Nucleus accumbens (tissue), 56 donors: ENCODE results near the gene PLA2G4B.
A peak's percentile ranks its signal among the peaks of the same experiment; 100 is the strongest.

Experiments
- DNase-seq, 56 donors: peaks; one replicate each; lab custom pipeline; 2025; lab: John Stamatoyannopoulos, UW

PLA2G4B gene

DNA sequence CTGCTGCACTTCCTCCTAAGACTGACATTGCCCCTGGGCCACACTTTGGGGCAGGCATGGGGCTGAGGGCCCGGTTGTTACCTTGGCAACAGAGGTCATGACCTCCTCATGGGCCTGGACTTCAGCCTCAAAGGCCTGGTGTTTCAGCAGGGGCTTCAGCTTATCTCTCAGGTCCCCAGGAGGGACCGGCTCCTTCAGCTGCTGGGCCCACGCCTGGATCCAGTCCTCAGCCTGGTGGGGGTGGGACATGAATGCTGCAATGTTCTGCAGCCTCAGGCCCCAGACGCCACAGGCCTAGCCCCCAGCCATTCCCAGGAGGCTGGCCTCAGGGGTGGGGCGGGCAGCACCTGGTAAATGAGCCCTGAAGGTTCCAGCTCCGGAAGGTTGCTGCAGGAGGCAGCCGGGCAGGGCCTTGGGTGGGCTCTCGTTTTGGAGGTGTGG is 27.6 kb downstream of the PLA2G4B start:
- no peak for DNase-seq

DNA sequence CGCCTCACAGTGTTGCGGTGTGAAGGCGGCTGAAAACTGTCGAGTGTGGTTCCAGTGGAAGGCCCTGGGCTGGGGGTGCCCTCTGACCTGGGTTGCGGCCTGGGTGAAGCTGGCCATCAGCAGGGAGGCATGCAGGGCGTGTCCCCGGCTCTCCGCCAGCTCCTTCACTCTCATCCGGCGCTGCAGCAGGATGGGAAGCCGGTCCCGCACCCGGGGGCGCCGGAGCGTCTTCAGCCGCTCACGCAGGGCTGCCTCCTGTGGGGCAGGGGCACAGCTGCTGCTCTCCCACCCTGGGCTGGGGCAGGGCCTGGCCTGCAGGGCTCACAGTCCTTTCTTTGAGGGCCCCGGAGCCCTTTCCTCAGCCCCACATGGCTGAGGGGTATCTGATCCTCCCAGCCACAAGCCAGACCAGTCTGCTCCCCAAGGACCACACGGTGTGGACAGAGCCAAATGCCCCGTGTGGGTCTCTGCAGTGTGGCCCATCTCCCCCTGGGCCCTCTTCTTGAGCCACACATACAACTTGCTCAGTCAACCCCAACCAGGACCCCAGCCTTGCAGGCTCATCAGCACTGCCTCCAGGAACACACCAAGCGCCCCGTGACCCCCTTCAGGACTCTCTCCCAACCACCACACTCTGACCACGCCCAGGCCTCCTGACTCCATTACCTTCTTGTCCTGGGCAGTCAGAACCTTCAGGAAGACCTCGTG is 28.4 kb downstream of the PLA2G4B start:
- no peak for DNase-seq

DNA sequence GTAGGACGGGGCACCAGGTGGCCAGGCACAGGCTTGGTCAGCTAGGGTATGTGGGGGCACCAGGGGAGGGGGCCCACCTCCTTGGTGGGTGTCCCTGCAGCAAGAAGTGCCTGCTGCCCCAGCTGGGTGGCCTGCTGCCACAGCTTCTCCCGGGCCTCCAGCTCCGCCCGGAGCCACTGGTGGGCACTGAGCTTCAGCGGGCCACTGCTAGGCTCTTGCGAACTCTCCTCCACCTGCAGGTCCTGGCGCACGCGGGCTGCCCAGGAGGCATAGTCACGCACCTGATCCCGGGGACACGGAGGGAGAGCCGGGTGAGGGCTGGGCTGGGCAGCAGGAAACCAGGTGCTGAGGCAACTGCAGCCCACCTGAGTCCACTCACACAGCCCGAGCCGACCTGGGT is 29.7 kb downstream of the PLA2G4B start:
- DNase-seq = no peak

DNA sequence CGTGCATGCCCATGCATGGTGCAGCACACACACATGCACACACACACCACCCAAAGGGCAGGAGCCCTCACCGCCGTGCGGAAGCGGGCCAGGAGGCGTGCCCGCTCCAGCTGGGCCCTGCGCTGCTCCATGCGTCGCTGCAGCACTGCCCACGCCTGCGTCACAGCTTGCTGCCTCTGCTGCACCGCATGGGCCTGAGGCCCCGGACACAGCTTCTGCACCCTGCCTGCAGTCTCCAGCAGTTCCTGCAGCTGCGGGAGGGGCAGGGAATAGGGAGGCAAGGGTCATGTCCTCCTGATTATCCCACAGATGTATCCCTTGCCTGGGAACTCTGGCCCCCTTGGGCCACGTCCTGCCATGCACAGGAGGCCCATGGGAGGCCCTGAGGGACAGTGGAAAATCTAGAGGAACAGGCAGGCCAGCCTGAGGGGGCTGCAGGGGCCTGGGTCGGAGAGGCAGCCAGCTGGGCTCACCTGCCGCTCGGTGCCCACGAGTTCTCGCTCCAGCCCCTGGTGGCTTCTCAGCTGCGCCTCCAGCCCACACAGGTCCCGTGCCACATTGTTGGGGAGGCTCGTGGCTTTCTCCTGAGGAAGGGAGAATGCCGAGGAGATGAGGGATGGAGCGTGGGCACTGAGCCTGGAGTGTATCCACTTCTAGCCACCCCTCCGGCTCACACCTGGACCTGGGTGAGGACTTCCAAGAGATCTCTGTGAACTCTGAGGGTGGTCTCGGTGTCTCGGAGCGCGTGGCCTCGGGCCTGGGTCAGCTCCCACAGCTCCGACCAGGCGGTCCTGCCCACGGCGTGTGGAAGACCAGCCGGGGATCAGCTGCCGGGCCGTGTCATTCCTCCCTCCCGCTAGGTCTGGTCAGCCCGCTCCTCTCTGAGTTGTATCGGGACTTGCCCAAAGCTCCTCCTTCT is 31.4 kb downstream of the PLA2G4B start:
- no peak for DNase-seq

DNA sequence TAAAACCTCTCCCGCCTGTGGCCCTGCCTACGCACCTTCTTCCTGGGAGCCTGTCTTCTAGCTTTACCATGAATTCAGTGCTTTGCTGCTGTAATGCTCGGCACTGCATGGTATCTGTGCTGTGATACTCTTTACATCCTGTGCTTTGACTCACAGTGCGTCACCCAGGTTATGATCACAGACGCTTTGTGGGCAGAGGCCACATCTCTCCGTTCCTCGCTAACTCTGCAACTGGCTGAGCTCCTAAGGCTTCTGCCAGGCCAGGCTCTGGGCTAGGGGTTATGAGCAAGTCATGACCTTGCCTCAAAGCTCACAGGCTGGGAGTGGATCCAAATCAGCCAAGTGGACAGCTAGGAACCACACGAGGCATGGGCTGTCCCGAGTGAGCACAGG is 32.0 kb downstream of the PLA2G4B start:
- no peak for DNase-seq

DNA sequence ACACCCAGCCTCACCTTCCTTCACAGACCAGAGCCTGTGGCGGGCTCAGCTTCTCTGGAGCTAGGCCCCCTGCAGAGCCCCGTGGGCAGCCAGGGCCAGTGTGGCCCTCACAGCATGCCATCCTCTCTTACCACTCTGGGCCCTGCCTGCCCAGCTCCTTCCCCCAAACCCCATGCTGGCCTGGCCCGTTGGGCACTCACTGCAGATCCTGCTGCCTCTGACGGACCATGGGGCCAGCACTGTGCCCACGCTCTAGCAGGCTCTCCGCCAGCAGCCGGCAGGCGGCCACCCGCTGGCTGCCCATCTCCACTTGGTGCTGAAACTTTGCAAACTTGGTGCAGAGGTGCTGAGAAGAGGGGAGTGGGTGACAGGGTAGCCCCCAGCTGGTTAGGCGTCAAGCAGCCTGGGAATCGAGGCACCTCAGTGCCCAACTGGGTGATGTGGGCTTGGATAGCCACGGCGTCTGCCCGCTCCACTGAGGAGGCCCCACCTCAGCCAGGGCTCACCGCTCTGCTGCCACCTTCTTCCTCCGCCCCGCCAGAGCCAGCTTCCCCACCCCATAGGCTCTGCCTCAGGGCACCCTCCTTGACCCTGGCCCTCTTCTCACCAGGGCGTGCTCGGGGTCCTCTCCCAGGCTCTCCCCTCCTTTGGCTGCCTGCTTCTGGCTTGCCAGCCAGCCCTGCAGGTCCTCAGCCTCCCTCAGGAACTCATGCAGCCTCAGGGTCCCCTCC is 32.7 kb downstream of the PLA2G4B start:
- DNase-seq = no peak

DNA sequence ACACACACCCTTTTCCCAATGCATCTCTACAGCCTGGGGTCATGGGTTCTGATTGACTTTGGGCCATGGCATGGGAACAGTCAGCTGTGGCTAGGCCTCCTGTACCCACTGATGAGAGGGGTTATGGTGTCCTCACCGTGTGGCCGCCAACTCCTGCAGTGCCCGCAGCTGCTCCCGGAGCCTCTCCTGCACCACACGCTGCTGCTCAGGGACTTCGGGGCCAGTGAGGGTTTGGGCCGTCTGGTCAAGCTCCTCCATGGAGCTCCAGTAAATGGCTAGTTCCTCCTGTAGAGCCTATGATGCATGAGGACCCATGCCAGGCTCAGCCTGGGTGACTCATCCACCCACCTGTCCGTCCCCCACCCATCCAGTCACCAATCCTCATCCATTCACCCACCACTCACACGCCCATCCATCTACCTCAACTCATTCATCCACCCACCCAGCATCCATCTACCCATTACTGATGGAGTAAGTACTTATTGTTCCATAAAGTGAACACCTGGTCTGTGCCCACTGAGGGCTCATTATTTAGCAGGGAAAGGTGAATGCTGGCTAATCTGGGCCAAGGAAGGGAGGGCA is 33.6 kb downstream of the PLA2G4B start:
- DNase-seq = peak in 2 of 56 donors; percentile 4 to 12

DNA sequence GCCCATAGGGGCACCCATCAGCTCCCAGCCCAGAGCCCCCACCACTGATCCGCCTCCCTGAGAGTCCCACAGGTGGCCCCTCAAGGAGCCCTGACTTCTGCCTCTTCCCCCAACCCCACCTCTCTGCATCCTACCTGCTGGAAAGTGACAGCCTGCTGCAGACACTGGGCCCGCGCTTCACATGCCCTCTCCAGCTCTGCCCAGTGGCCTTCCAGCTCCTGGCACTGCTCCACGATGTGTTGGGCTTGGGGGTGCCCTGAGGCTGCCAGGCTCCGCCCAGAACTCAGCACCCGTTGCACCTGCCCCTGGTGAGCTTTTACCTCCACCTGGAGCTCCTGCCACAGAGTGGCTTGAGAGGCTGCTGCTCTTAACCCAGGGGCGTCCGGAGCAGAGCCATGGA is 35.1 kb downstream of the PLA2G4B start:
- DNase-seq = no peak

DNA sequence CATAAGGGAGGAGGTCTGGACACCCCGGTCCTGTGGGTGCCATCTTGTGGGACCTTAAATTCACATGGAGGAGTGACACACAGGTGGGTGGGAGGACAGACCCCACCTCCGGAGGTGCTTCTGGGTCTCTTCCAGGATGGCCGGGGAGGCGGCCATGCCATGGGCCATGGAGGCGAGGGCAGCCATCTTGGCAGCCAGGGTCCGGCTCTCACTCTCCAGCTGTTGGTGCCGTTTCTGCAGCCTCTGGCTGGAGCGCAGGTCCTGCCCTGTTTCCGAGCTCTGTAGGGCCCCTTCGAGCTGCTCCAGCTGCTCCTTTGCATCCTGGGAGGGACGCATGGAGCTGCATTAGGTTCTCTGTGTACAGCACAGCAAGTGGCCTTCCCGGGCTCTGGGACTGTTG is 36.1 kb downstream of the PLA2G4B start:
- DNase-seq = no peak

DNA sequence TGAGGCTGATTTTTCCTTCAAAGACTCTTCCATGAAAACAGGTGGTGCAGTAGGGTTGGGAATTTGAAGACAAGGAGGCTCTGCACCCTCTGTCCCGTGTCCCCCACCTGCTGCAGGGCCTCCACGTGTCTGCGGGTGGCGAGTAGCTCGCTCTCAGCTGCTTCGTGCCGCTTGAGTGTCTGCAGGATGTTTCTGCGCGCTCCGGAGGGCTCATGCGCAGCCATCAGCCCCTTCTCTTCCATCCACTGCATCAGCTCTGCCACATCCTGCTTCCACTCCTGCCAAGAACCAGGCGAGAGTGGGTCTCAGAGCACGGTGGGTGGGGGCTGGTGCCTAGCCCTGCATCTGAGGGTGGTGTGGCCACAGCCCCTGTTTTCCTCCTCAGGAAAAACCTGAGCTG is 37.4 kb downstream of the PLA2G4B start:
- DNase-seq = no peak

DNA sequence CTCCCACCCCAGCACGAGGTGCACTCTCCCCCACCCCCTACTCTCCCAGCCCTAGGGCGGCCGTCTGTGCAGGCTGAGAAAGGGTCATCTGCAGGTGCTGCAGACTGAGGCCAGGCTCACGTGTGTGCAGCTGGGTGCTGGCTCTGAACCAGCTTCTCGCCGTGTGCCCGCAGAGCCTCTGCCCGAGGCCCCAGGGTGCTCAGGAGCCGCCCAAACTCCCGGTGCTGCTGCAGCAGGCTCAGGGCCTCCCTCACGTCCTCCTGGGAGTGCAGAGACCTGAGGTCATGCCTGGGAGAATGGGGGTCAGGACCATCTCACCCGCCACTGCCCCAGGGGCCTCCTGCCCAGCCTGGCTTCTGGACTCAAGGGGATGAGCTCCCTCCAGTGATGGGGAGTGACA is 38.0 kb downstream of the PLA2G4B start:
- DNase-seq = no peak

DNA sequence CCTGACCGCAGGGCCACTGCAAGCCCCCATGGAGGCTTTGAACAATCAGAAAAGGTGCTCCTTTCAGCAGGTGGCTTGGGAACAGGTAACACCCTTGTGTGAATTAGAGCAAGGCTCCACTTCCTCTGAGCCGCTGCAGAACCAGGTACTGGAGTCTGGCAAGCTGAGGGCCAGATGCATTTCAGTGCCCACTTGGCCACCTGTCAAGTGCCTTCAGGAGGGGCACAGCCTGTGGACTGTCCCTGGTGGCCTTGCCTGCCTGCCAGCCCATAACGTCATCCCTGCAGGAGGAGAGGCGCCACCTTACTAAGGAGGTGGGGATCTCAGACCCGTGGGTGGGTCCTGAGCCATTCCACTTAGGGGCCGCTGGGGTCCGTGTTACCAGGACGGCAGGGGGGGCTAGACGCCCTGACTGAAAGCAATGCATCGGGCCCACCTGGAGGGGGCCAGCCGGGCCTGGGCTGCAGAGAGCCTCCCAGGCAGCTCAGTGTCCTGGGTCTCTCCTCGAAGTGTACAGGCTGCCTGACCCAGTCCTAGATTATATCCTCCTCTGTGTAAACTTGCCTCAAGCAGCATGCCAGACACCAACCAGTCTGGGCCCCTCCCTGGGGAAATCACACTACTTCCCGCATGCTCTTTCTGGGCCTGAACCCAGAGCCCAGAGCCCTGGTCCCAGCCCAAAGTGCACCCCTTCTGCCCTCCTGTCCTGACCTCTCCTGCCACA is 39.1 kb downstream of the PLA2G4B start:
- no peak for DNase-seq

DNA sequence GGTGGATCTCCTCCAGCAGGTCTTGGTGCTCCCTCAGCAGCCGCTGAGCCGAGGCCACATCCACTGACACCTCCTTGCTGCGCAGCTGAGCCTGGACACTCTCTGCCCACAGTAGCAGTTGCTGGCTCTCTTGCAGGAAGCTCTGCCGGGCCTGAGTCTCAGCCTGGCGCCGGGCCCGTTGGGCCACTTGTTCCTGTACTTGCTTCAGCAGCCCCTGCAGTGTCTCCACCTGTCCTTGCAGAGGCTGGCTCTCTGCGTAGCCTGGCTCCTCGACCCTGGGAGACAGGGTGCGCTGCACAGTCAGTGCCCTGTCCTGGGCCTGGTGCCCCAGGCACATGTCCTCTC is 39.7 kb downstream of the PLA2G4B start:
- DNase-seq = peak in 1 of 56 donors; percentile 33

DNA sequence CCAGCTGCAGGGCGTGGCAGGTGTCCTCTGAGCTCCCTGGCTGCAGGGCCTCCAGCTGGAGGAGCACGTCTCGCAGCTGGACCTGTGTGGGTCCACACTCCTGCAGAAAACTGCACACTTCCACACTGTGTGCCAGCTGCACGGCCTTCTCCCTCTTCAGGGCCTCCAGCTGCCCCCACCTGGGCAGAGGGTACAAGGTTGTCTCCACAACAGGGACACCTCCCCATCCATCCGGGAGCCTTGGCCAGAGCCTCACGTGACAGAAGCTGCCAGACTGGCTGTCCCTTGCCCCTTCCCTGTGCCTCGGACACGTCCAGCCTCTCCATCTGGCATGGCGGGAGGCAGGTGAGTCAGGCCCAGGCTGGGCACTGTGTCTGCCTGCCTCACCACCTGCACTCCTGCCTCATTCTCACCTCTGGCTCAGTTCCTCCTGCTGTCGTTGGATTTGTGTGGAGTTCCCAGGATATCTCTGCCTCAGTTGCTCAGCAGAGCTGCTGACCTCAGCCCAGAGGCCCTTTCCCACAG is 40.7 kb downstream of the PLA2G4B start:
- no peak for DNase-seq

DNA sequence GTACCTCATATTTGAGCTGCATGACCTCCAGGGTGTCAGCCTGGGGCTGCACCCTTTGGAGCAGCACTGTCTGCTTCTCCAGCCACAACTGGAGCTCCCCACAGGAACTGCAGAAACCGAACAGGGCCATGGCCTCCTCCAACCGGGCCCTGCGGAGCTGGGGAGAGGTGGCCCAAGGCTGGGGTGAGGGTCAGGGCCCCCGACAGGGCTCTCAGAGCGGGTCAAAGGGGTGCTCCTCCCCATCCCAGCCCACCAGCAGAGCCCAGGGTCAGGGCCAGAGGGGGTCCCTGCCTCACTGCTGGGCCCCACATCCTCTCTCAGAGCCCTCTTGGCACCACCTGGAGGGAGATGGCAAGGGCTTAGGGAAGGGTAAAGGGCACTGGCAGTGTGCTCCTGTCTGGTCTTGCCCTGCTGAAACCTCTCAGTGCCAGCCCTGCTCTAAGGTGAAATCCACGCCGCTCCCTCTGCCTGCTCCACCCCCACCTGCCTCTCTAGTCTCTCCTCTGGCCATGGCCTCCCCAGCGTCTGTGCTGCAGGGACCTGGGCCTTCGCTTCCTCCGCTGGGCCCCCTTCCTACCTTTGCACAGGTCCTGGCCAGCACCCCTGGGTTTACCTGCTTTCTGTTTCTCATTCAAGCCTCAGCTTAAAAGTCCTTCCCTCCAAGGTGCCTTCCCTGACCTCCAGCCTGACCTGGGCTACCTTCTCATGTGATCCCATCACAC is 41.7 kb downstream of the PLA2G4B start:
- DNase-seq = no peak

DNA sequence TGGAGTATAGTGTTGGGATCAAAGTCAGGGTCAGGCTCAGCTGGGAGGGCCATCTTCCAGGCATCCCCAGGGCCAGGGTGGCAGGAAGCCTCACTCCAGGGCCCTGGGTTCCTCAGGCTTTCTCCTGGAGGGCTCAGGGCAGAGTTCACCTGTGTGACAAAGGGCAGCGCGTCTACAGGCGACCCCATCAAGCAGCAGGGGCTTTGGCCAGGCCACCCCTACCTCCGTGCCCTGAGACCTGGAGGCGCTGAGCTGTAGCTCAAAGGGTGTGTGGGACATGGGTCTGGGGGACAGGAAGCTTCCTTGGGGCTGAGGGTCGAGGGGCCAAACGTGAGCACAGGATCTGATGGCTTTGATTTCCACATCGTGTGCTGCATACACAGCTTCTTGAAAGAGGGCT is 42.4 kb downstream of the PLA2G4B start:
- no peak for DNase-seq

DNA sequence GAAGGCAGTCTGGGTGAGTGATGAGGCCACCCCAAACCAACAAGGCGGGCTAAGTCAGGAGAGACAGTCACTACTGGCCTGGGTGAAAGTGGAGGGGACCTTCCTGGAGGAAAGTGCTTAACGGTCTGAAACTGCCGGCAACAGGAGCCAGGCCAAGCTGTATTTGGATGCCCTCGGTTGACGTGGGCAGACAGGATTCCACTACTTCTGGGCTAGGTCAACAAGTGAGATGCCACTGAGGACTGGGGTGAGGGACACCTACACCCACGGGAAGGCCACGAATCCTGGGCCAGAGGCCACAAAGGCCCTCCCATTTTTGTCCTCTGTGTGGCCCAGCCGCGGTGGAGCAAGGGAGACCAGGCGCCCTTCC is 42.9 kb downstream of the PLA2G4B start:
- DNase-seq = no peak

DNA sequence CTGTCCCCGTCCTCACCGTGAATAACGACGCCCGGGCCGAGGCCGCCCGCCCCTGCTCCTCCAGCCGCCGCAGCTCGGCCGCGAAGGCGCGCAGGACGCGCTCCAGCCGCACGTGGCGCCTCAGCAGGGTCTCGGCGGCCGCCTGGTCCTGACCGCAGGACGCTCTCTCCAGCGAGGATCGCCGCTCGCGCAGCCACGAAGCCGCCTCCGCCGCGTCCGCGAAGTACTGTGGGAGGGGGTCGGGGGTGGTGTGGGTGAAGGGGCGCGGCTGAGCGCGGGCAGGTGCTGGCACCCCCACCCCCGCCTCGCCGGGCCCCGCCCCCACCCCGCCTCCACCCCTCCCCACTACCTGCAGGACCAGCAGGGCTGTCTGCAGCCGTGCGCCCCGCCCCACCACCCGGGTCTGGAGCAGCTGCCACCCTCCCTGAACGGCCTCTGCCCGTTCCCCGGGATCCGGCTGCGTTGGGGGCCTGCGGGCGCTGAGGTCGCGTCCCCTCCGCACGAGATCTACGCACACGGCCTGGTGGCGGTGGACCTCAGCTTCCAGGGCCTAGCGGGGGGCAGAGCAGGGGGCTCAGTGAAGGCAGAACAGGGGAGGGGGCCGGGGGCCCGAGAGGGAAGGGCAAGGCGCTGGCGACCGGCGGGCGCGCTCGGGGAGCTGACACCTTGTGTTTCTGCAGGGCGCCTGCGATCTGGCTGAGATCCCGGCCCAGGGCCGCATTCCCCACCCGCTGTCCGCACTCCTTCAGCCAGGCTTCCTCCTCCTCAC is 43.5 kb downstream of the PLA2G4B start:
- DNase-seq = peak in 1 of 56 donors; percentile 39
